A549 (cell line): ENCODE results near the gene HP1BP3. TPM values are rescaled to one million over a fixed set of nuclear protein-coding genes. Genes with fewer than 3 reads are reported as not detected.

ENCODE experiments used
- ATAC-seq, 2 experiments: fragments of 200-7000 bp in 1 of 2; fragments of >200 bp in 1 of 2; cut with Nextera tagmentation in 1 of 2; cut with Tn5 transposase in 1 of 2; 3 replicates each; pipeline versions ENCODE4 v1.8.0 to v1.9.1; 2018 to 2020; ENCODE audit warnings: mild to moderate bottlenecking in 1 of 2, moderate library complexity in 1 of 2
- CTCF ChIA-PET: fragments of 300-600 bp; sonication (Branson Sonifier 250); formaldehyde crosslinking; extraction: SDS; loops from one replicate; lab custom pipeline; 2021; ENCODE audit warnings: antibody characterized with exemption, inconsistent platforms; lab: Yijun Ruan, JAX
- POLR2A ChIA-PET: fragments of 350-600 bp; formaldehyde crosslinking; extraction: SDS; loops from one replicate; lab custom pipeline; 2021; ENCODE audit warnings: antibody characterized with exemption, inconsistent platforms; lab: Yijun Ruan, JAX
- DNase-seq, 2 experiments: peaks; one replicate each; pipeline versions ENCODE4 v3.0.0 to v3.0.0-alpha.2; 2011 to 2016; ENCODE audit warnings: low read depth in 1 of 2, low spot score in 1 of 2
- FAIRE-seq: peaks from 2 replicates; lab custom pipeline; 2011; peaks lifted over from hg19 to GRCh38; lab: Jason Lieb, UNC
- H3K27ac ChIP-seq, 2 experiments: fragments of >200 bp; sonication (Bioruptor Twin); formaldehyde crosslinking; 3 replicates each; pipeline ENCODE4 v1.5.1; 2016 to 2017
- H3K4me1 ChIP-seq: fragments of >200 bp; sonication (Bioruptor Twin); formaldehyde crosslinking; 3 replicates; pipeline ENCODE4 v1.6.1; 2016
- H3K4me2 ChIP-seq: fragments of >200 bp; sonication (Bioruptor Twin); formaldehyde crosslinking; 3 replicates; pipeline ENCODE4 v1.6.1; 2016
- H3K4me3 ChIP-seq: fragments of >200 bp; sonication (Bioruptor Twin); formaldehyde crosslinking; 3 replicates; pipeline ENCODE4 v1.5.1; 2016
- H3K9me3 ChIP-seq: fragments of >200 bp; sonication (Bioruptor Twin); formaldehyde crosslinking; 3 replicates; pipeline ENCODE4 v1.6.1; 2016
- CHD4 ChIP-seq: fragments of 200-600 bp; sonication (generic); IDR thresholded peaks from 2 replicates; pipeline ENCODE4 v1.6.1; 2016; ENCODE audit warnings: antibody characterized with exemption, mild to moderate bottlenecking, borderline replicate concordance
- E2F6 ChIP-seq: IDR thresholded peaks from 2 replicates; pipeline ENCODE4 v1.6.1; 2012; ENCODE audit warnings: low read depth, borderline replicate concordance
- EHMT2 ChIP-seq: fragments of 200-600 bp; sonication (generic); IDR thresholded peaks from 2 replicates; pipeline ENCODE4 v1.6.1; 2016; ENCODE audit warnings: antibody characterized with exemption, low read depth, mild to moderate bottlenecking, moderate library complexity
- EP300 ChIP-seq, 2 experiments: fragments of >200 bp; sonication (Bioruptor Twin); formaldehyde crosslinking; IDR thresholded peaks; 2 replicates in 1 of 2; 3 replicates in 1 of 2; pipeline ENCODE4 v1.6.1; 2016 to 2017
- FOXS1 ChIP-seq: fragments of 250-450 bp; sonication (Bioruptor Pico); IDR thresholded peaks from 2 replicates; pipeline ENCODE4 v1.5.0; 2020; ENCODE audit warnings: mild to moderate bottlenecking, moderate library complexity
- GATA3 ChIP-seq: IDR thresholded peaks from 2 replicates; pipeline ENCODE4 v1.6.1; 2012; ENCODE audit warnings: borderline replicate concordance
- HEYL ChIP-seq: fragments of 250-450 bp; sonication (Bioruptor Pico); IDR thresholded peaks from 2 replicates; pipeline ENCODE4 v1.8.0; 2021; ENCODE audit warnings: mild to moderate bottlenecking, moderate library complexity
- JUN ChIP-seq, 2 experiments: fragments of >200 bp; sonication (Bioruptor Twin); formaldehyde crosslinking; IDR thresholded peaks; 2 replicates in 1 of 2; 3 replicates in 1 of 2; pipeline ENCODE4 v1.6.1; 2016 to 2017
- JUNB ChIP-seq: fragments of >200 bp; sonication (Bioruptor Twin); formaldehyde crosslinking; IDR thresholded peaks from 2 replicates; pipeline ENCODE4 v1.6.1; 2016
- KDM1A ChIP-seq: fragments of 200-600 bp; sonication (generic); IDR thresholded peaks from 2 replicates; pipeline ENCODE4 v1.6.1; 2016; ENCODE audit warnings: low read depth, mild to moderate bottlenecking
- MAZ ChIP-seq: fragments of 150-350 bp; IDR thresholded peaks from 2 replicates; pipeline ENCODE4 v1.6.1; 2014; ENCODE audit warnings: antibody characterized with exemption, low read depth, low read length, borderline replicate concordance
- PHF8 ChIP-seq: fragments of 200-600 bp; sonication (generic); IDR thresholded peaks from 2 replicates; pipeline ENCODE4 v1.6.1; 2016; ENCODE audit warnings: low read depth, mild to moderate bottlenecking, antibody characterized with exemption, moderate library complexity, borderline replicate concordance
- SREBF2 ChIP-seq: fragments of 450-650 bp; IDR thresholded peaks from 2 replicates; pipeline ENCODE4 v1.6.1; 2014; ENCODE audit warnings: mild to moderate bottlenecking, moderate library complexity
- TFCP2L1 ChIP-seq: fragments of 250-450 bp; sonication (Bioruptor Pico); IDR thresholded peaks from 2 replicates; pipeline ENCODE4 v1.5.0; 2021; ENCODE audit warnings: mild to moderate bottlenecking
- USF2 ChIP-seq: fragments of 450-650 bp; IDR thresholded peaks from 2 replicates; pipeline ENCODE4 v1.6.1; 2014; ENCODE audit warnings: antibody characterized with exemption
- ZC3H11A ChIP-seq: fragments of 450-650 bp; IDR thresholded peaks from 2 replicates; pipeline ENCODE4 v1.6.1; 2014; ENCODE audit warnings: antibody characterized with exemption, mild to moderate bottlenecking
- ZFP36 ChIP-seq: fragments of 450-650 bp; IDR thresholded peaks from 2 replicates; pipeline ENCODE4 v1.6.1; 2014; ENCODE audit warnings: borderline replicate concordance; ENCODE audit not compliant: partially characterized antibody
- WGBS: methylation state at CpG from one replicate; pipeline ENCODE4 v1.1.6; 2017; ENCODE audit errors: missing lambda C conversion rate; 5-methylcytosine and 5-hydroxymethylcytosine counted together
- polyA plus RNA-seq, 4 experiments: library from polyadenylated mRNA; depleted of rRNA in 3 of 4; stranded (reverse); fragments of >200 nt; fragmentation: RNase III in 1 of 4; extraction: RNeasy Plus Mini Kit Qiagen cat#74134 plus additional on column Dnase treatment in 1 of 4; gene quantifications; 2 replicates in 3 of 4; 3 replicates in 1 of 4; pipeline ENCODE4 v1.2.3, GENCODE V29; 2011 to 2017
- TF ChIP-seq, protein P1 (sequence below): fragments of 250-450 bp; sonication (Bioruptor Pico); IDR thresholded peaks from 2 replicates; pipeline ENCODE4 v1.5.0; 2021; ENCODE audit warnings: mild to moderate bottlenecking, moderate library complexity, borderline replicate concordance
- TF ChIP-seq, protein P2 (sequence below): IDR thresholded peaks from 2 replicates; pipeline ENCODE4 v1.6.1; 2012

Gene HP1BP3
- polyA plus RNA-seq, 2 of the 4 experiments (the other 2 are of a cell fraction): 159 to 214 TPM

DNA sequence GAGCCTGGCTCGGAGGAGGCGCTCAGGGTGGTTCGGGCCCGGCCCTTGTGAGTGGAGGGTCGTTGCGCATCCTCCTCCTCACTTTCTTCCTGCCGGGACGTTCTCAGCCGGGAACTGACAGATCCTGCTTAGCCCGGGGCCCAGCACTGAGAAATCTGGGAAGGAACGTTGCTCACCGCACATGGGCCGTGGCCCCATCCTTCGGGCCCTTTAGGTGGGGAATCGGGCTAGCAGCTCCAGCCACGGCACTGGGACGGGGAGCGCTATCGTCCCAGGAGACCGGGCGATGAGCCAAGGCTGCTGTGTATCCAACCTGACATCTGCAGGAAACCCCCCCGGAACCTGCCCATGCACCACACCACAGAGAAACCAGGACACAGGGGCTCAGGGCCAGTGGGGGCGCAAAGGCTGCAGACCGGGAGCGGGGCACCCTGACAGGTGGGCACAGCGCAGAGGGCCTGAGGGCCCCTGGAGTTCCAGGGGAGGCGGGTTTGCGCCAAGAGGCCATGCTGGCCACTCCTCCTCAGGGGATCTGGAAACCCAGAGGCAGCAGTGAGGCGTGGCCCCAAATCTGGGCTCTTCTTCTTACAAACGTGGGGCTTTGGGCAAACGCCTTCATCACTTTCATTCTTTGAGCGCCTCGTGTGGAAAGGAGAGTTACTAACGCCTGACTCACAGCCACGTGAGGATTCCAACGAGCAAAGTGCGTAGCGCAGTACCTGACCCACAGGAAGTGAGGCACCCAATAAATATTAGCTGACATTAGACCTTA is 54.3 kb downstream of the HP1BP3 start, which contains the start of gene SH2D5 (continued):
- TF ChIP-seq SREBF2 (no peak), EP300 (IDR thresholded peaks at IDR 0.05) (peak in 1 of 2 experiments; percentile 69; a peak in 3 of 5 replicates), PHF8 (no peak)
- TF ChIP-seq, protein P1, sequence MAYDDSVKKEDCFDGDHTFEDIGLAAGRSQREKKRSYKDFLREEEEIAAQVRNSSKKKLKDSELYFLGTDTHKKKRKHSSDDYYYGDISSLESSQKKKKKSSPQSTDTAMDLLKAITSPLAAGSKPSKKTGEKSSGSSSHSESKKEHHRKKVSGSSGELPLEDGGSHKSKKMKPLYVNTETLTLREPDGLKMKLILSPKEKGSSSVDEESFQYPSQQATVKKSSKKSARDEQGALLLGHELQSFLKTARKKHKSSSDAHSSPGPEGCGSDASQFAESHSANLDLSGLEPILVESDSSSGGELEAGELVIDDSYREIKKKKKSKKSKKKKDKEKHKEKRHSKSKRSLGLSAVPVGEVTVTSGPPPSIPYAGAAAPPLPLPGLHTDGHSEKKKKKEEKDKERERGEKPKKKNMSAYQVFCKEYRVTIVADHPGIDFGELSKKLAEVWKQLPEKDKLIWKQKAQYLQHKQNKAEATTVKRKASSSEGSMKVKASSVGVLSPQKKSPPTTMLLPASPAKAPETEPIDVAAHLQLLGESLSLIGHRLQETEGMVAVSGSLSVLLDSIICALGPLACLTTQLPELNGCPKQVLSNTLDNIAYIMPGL (CRISPR knock-in tag): no peak

GRCh38 chr1:20732071-20732587 is 55.0 kb downstream of the HP1BP3 start:
- H3K9me3 ChIP-seq: no peaks in the 10 kb centered on the region
- peak overlapping the region; percentile 80 for H3K4me3 ChIP-seq
- ATAC-seq: peak; percentile 76 to 82
- TF ChIP-seq TFCP2L1 (CRISPR knock-in tag): 0 out of 2 replicates have a peak, but pooled peaks have one; percentile 16
- TF ChIP-seq E2F6: no peak
- no peak for TF ChIP-seq USF2
- no peak for TF ChIP-seq EHMT2
- peak; percentile 99 for TF ChIP-seq ZFP36
- TF ChIP-seq FOXS1 (CRISPR knock-in tag): no peak
- no peak for TF ChIP-seq EP300 (IDR thresholded peaks at IDR 0.05)
- no peak for TF ChIP-seq GATA3
- no peak for TF ChIP-seq HEYL
- TF ChIP-seq KDM1A: peak; percentile 94
- no peak for TF ChIP-seq ZC3H11A
- peak in 1 of 2 experiments; percentile 29; a peak in 1 of 5 replicates for TF ChIP-seq JUN (IDR thresholded peaks at IDR 0.05)
- TF ChIP-seq CHD4: peak; percentile 37; the same call in 1 of the 2 replicates
- no peak for TF ChIP-seq JUNB
- TF ChIP-seq MAZ: no peak
- TF ChIP-seq, protein P2, sequence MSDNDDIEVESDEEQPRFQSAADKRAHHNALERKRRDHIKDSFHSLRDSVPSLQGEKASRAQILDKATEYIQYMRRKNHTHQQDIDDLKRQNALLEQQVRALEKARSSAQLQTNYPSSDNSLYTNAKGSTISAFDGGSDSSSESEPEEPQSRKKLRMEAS: 0 out of 2 replicates have a peak, but pooled peaks have one; percentile 22
- 0% methylated on average over 5 of the region's 55 CpGs for WGBS
- CTCF ChIA-PET: interaction anchor here (1.5 kb wide), 1 partner anchor 30 kb away, joined by 3 read pairs; no protein-coding TSS in a partner anchor
- DNase-seq: peak; percentile 69 to 72
- peaks cover 21% of the 10 kb centered on the region for H3K4me1 ChIP-seq
- H3K4me2 ChIP-seq: peak overlapping the region; percentile 100
- H3K27ac ChIP-seq: peak overlapping the region; percentile 88 to 90
- POLR2A ChIA-PET: interaction anchor here (0.9 kb wide), 1 partner anchor 131 kb away, joined by 3 read pairs; no protein-coding TSS in a partner anchor
- FAIRE-seq: no peak
